GM21526 (cell line): Measurements from ENCODE around the gene EVL.
"Not testable (repeated sequence)": the region's sequence is repeated elsewhere in the genome, so short reads cannot be mapped to it uniquely, and the experiment has no call there.

ENCODE experiments used
- ATAC-seq: cut with Tn5 transposase; IDR thresholded peaks from one replicate; pipeline ENCODE4 v1.9.1; 2021; ENCODE audit warnings: moderate library complexity; ENCODE audit not compliant: unreplicated experiment, low FRiP score

Gene EVL

GRCh38 chr14:100157548-100158232 is 92.5 kb downstream of the EVL start:
- not testable (repeated sequence) for ATAC-seq

DNA sequence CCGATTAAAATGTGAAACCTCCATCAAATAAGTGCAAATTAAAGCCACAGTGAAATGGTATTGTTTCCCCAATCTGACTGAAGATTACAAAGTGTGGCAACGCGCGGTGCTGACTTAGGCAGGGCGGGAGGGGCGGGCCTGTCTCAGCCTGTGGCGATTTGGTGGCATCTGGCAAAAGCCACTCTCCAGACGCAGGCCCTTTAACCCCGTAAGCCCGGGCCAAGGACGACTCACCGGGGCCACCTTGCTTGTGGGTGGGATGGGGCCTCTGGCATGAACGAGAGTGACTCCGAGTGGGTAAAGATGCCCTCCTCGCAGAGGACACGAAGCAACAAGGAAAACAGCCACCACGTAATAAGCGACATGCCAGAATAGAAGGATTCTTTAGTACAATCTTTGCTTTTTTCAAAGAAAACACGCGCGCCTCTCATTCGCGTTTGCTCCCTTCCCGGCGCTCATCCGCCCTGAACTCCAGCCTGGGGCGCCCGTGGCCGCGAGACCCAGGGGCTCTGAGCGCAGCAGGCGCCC is 93.4 kb downstream of the EVL start:
- ATAC-seq = no peak

DNA sequence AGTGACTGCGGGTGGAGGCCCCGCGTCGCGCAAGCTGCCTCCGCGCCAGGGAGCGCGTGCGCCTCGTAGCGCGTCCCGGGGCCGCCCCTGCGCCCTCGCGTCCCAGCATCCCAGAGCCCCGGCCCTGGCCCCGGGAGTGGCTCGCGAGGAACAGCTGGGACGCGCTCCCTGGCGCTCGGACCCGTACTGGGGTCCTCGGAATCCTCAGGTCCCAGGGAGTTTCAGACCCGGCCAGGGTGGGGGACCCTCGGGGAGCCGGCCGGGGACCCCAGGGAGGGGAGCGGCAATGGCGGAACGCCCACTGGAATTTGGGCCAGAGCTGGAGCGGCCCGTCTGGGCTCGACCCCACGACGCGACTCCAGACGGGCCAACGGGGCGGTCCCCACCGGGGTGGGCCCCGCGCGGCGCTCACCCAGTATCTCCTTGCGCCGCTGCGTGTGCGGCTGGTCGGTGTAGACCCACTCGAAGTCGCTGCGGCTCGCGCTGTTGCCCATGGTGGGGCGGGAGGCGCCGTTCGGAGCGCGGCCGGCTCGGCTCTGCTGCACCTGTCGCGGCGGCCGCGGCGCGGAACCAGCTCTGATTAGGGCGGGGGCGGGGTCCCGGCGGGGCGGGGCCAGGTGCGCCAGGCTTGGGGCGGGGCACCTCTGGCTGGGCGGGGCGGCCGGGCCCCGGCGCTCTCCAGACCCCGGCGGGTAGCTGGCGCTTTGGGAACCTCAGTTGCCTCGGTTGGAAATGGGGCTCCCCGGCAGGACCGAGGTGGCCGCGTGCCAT is 94.1 kb downstream of the EVL start, which contains the start of gene DEGS2:
Gene DEGS2, minus strand, starts transcription at position 552 of the 771 bp plus-strand sequence. Its CDS starts 58 bp downstream, at position 494.
- ATAC-seq = peak; percentile 43

DNA sequence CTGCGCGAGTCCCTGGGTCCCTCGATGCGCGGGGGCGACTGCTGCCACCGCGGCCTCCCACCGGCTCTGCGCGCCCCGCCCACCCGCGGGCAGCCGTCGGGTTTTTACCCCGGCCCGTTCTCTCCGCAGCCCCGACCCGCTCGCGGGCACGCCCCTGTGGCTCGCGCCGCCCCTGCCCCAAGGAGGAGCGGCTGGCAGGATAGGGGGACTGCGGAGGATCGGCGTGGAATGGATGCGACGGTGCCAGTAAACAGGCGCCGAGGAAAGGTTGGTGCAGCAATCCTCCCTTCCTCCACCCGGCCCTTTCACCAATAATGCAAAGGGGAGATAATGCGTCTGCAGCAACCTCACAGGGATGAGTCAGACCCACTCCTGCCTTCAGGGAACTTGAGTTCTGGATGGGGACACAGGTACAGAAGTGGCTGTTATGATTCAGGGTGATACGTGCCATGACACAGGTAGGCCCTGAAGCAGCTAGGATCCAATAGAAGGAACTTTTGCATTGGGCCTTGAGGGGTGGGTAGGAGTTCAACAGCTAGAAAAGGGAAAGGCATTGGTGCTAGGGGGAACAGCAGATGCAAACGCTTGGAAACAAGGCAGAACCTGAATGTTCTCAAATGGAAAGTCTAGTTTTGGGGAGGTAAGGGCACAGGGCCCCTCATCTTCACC is 94.8 kb downstream of the EVL start:
- no peak for ATAC-seq

DNA sequence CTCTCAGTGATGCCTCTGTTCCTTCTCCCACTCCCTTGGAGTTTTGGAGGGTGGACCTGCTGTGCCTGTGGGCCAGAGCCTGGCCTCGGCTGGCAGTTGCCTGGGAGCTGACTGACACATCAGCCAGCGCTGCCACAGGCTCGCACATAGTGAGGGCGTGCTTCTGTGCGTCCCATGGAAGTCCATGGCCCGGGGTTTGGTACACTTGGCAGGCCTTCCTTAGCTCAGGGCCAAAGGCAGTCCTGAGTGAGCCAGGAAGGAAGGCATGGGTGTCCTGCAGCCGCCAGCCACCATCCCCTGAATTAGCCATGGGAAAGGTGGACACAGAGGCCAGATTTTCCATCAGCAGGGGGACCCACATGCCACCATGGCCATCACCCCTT is 95.3 kb downstream of the EVL start:
- ATAC-seq = no peak

DNA sequence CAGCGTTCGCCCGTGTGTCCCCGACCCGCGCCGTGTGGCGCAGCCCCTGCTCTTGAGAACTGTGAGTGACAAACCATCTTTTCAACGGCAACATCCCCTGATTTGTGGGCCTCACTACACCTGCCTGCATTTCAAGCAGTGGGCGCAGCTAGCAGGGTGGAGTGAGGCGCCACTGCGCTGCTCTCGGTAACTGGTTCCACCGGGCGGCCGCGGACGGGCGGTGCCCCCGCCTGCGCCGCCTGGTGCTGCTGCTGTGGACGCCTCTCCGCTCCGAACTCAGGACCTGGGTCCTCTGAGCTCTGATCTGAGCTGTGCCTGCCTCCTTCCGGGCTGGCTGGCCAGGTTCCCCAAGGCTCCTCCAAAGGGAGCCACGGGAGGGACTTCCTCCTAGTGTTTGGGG is 100.2 kb downstream of the EVL start:
- ATAC-seq = no peak

DNA sequence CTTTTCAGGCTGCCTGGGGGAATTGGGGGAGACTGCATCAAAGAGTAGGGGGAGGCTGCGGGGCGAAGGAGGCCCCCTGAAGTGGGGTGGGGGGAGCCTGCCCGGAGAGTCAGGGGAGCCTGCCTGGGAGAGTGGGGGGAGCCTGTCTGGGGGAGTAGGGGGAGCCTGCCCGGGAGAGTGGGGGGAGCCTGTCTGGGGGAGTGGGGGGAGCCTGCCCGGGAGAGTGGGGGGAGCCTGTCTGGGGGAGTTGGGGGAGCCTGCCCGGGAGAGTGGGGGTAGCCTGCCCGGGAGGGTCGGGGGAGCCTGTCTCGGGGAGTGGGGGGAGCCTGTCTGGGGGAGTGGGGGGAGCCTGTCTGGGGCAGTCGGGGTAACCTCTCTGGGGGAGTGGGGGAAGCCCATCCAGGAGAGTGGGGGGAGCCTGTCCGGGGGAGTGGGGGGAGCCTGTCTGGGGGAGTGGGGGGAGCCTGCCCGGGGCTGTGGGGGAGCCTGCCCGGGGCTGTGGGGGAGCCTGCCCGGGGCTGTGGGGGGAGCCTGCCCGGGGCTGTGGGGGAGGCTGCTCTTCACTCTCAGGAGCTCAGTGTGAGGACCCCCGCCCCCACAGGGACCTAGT is 100.7 kb downstream of the EVL start:
- ATAC-seq = no peak

- ATAC-seq = no peak
Observed at GRCh38 chr14:100168506-100168905, 103.3 kb downstream of the EVL start.

DNA sequence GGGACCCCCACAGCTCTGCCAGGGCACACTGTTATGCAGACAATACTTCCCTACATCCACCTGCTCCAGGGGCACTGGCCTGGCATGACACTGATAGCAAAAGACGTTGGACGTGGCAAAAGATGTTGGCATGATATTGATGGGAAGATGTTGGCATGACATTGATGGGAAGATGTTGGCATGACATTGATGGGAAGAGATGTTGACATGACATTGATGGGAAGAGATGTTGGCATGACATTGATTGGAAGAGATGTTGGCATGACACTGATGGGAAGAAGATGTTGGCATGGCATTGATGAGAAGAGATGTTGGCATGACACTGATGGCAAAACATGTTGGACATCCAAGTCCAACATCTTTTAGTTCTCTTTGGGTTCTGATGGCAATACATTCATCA is 105.7 kb downstream of the EVL start:
- no peak for ATAC-seq

- no peak for ATAC-seq
Observed at GRCh38 chr14:100172811-100173210, 107.6 kb downstream of the EVL start.

DNA sequence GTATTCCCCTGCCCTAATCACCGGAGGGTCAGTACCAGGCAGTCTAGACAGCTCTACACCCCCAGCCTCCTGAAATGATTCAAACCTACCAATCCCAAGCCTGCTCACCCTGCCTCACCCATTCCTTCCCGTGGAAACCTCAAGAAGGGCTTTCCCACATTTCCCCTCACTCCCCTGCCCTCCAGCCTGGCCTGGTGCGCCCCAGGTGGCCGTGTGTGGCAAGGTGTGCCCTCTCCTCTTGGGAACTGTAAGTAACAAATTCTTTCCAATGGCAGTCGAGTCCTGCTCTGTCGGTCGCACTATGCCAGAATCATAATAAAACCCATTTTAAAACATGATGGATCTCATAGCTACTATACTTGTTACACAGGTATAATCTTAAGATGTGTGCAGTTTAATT is 108.1 kb downstream of the EVL start:
- no peak for ATAC-seq

DNA sequence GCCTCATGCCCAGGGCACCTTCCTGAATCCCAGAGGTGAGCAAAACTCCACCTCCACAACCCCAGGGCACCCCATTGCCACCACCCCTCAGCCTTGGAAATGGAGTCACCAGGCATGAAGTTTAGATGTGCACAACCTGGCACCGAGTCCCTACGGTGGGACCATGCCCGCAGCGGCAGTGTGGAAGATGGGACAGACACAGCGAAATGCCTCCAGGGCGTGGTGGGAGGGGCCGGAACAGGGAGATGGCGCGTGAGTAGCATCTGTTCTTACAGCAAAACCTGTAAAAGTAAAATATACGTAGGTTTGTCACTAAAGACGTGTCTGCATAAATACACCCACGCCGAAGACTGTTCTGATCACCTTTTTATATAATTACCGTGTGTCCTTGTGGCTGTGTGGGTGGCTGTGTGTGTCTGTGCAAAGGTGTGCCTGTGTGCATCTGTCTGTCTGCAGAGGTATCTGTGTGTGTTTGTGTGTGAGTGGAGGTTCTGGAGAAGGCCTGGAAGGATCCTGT is 111.6 kb downstream of the EVL start:
- no peak for ATAC-seq

DNA sequence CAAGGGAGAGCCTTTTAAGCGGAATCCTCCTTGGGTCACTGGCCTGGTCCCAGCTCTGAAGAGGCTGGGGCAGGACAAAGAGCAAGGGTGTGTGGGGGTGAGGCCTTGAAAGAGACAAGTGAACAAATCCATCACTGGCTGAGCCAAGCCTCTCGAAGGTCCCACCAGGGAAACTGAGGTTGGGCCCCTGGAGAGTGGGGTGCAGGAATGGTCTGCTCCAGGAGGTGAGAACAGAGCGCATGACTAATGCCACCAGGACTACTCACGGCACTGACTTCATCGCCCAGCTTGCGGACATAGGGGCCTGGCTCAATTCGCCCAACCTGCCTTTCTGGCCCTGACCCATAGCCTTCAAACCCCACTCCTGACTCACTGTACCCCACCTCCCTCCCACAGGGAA is 113.5 kb downstream of the EVL start:
- ATAC-seq = no peak

DNA sequence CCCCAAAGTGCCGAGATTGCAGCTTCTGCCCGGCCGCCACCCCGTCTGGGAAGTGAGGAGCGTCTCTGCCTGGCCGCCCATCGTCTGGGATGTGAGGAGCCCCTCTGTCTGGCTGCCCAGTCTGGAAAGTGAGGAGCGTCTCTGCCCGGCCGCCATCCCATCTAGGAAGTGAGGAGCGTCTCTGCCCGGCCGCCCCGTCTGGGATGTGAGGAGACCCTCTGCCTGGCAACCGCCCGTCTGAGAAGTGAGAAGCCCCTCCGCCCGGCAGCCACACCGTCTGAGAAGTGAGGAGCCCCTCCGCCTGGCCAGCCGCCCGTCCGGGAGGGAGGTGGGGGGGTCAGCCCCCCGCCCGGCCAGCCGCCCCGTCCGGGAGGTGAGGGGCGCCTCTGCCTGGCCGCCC is 115.4 kb downstream of the EVL start:
- not testable (repeated sequence) for ATAC-seq

DNA sequence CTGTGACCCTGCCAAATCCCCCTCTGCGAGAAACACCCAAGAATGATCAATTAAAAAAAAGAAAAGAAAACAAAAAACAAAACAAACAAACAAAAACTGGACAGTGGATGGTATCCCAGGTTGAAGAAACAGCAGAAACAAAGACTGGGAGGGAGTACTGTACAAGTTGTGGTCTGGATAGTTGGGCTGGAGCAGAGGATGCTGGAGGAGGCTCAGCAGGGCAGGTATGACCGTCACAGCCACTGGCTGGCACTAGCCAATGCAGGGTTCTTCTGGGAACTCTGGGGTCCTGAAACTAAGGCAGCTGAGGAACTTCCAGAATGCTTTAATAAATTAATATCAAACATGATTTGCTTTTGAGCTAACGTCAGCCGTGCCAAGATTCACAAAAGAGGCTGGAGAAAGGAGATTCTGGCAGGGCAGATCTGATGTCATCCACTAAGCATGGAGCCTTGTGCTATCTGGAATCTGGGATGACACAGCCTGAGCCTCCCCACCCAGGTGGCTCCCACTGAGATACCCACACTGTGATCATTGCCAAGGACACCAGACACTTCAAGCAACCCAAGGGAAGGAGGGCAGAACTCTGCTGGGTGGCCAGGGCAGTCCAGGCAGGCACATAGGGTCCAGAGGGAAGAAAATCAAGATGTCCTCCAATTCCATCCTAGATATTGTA is 116.8 kb downstream of the EVL start:
- not testable (repeated sequence) for ATAC-seq

- no peak for ATAC-seq
Observed at GRCh38 chr14:100187247-100187833, 122.1 kb downstream of the EVL start.

GRCh38 chr14:100188392-100189030 is 123.3 kb downstream of the EVL start:
- ATAC-seq = no peak

DNA sequence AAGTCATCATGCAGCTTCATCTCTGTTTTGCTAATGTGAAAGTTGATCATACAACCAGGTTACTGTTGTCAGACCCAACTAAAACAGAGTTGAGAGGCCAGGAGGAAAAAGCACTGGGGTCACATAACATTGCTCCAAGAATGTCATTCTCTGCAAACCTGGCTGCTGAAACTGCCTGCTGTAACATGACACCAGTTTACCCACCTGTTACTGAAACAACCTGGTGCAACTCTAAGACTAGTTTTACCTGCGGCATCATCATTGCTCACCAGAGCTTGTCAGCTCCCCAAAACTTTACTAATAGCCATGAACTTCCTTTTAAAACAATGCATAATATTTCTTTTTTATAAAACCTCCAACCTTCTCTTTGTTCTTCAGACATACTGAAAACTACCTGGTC is 124.9 kb downstream of the EVL start:
- no peak for ATAC-seq

DNA sequence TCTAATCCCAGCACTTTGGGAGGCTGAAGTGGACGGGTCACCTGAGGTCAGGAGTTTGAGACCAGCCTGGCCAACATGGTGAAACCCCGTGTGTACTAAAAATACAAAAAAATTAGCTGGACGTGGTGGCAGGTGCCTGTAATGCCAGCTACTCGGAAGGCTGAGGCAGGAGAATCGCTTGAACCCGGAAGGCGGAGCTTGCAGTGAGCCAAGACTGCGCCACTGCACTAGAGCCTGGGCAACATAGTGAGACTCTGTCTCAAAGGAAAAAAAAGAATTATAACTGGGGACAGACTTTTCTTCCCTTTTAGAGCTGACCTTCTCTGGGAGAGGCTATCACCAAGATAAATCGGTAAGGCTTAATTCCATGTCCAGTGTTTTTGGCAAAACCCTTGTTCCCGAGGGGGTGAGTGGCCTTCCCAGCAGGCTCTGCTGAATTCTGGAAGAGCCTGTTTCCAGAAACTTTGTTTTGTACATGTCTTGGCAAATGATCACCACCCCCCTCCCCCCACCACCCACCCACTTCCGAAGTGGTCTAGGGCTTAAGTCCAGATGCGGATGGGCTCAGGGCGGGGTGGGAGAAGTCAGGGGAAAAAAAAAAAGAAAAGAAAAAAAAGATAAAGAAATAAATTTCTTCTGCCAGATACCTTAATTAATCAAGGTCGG is 126.5 kb downstream of the EVL start:
- ATAC-seq = no peak
